K562 (cell line): ENCODE data around the gene TMEM19. TPM values are rescaled to one million over a fixed set of nuclear protein-coding genes. Genes with fewer than 3 reads are reported as not detected.
A peak's percentile ranks its signal among the peaks of the same experiment; 100 is the strongest.

Experiments used
- ARID1B ChIP-seq: fragments of 450-650 bp; IDR thresholded peaks from 2 replicates; pipeline ENCODE4 v1.6.1; 2016; ENCODE audit warnings: antibody characterized with exemption, mild to moderate bottlenecking, inconsistent platforms
- FIP1L1 ChIP-seq: fragments of 200-400 bp; formaldehyde crosslinking; IDR thresholded peaks from 2 replicates; pipeline ENCODE4 v1.6.1; 2018; ENCODE audit warnings: mild to moderate bottlenecking, low read depth, low read length; ENCODE audit not compliant: poor library complexity, severe bottlenecking
- MAFG ChIP-seq: fragments of 450-650 bp; conservative IDR thresholded peaks from 2 replicates; pipeline ENCODE4 v1.6.1; 2016; ENCODE audit warnings: missing genetic modification characterization, missing compliant biosample characterization
- NFE2 ChIP-seq: IDR thresholded peaks from 2 replicates; pipeline ENCODE4 v1.6.1; 2014; ENCODE audit warnings: antibody characterized with exemption, low read depth
- RCOR1 ChIP-seq, 2 experiments: IDR thresholded peaks; 2 replicates each; pipeline ENCODE4 v1.6.1; 2012; ENCODE audit warnings: low read depth in 2 of 2, low read length in 2 of 2, borderline replicate concordance in 1 of 2, improper control_type of control experiment in 1 of 2
- SAP30 ChIP-seq: fragments of 200-600 bp; sonication (generic); IDR thresholded peaks from 2 replicates; pipeline ENCODE4 v1.6.1; 2012; ENCODE audit warnings: borderline replicate concordance, low read depth, mild to moderate bottlenecking, moderate library complexity, low read length, control low read depth, inconsistent platforms; ENCODE audit not compliant: insufficient read depth, poor library complexity, severe bottlenecking
- SMARCE1 ChIP-seq: fragments of 450-650 bp; IDR thresholded peaks from 2 replicates; pipeline ENCODE4 v1.7.1; 2016; ENCODE audit warnings: mild to moderate bottlenecking
- SOX6 ChIP-seq: fragments of 450-650 bp; IDR thresholded peaks from 2 replicates; pipeline ENCODE4 v1.6.1; 2014; ENCODE audit warnings: mild to moderate bottlenecking
- ZBTB17 ChIP-seq: fragments of 450-650 bp; formaldehyde crosslinking; IDR thresholded peaks from 2 replicates; pipeline ENCODE4 v1.4.0; 2020; ENCODE audit warnings: mild to moderate bottlenecking
- ZNF316 ChIP-seq: fragments of 450-650 bp; IDR thresholded peaks from 2 replicates; pipeline ENCODE4 v1.6.1; 2016
- ZNF41 ChIP-seq: fragments of 250-450 bp; sonication (Bioruptor Pico); conservative IDR thresholded peaks from 2 replicates; pipeline ENCODE4 v1.4.0; 2020; ENCODE audit warnings: mild to moderate bottlenecking
- ZNF639 ChIP-seq, 2 experiments: fragments of 200-800 bp in 1 of 2; sonication (Bioruptor generic) in 1 of 2; sonication (generic) in 1 of 2; formaldehyde crosslinking in 1 of 2; IDR thresholded peaks in 1 of 2; conservative IDR thresholded peaks in 1 of 2; 2 replicates each; pipeline versions ENCODE4 v1.5.0 to v1.6.1; 2016 to 2020; ENCODE audit warnings: missing compliant biosample characterization in 1 of 2, missing genetic modification characterization in 1 of 2, missing genetic modification reagents in 1 of 2
- polyA plus RNA-seq, 8 experiments: library from polyadenylated mRNA; depleted of rRNA in 4 of 8; stranded (reverse) in 5 of 8; unstranded in 3 of 8; fragments of >200 nt; fragmentation: Nextera tagmentation in 2 of 8; fragmentation: Illumina TruSeq in 1 of 8; extraction: Ambion mirVana in 2 of 8; extraction: Trizol in 1 of 8; gene quantifications; 2 replicates each; pipeline versions ENCODE4 v1.2.1 to v1.2.3, GENCODE V29; 2011 to 2014; ENCODE audit warnings: inconsistent platforms in 1 of 8, missing spikeins in 1 of 8
- total RNA-seq, 7 experiments: library from RNA; depleted of rRNA in 6 of 7; stranded (reverse); fragments of >200 nt in 6 of 7; fragmentation: Illumina TruSeq in 2 of 7; extraction: Trizol in 2 of 7; gene quantifications; 2 replicates each; pipeline versions ENCODE4 v1.2.1 to v1.2.3, GENCODE V29; 2011 to 2021; ENCODE audit warnings: low replicate concordance in 1 of 7
- TF ChIP-seq, protein P1 (sequence below): fragments of 250-450 bp; sonication (Bioruptor Pico); IDR thresholded peaks from 2 replicates; pipeline ENCODE4 v1.5.0; 2021; ENCODE audit warnings: mild to moderate bottlenecking, moderate library complexity

Gene TMEM19
- total and polyA plus RNA-seq, 9 of the 15 experiments (the other 6 are each of a cell fraction or from before 2014, with no cell fraction given) = 8.2 to 24.2 (median 17.2) TPM

- TF ChIP-seq ZNF639 (CRISPR knock-in tag; conservative IDR thresholded peaks at IDR 0.05 in 1 of 2, IDR thresholded peaks at IDR 0.05 in 1 of 2) (no peak), MAFG (tag) (peak; percentile 77), SOX6 (peak; percentile 89), ZBTB17 (CRISPR knock-in tag) (no peak), ARID1B (peak; percentile 57), FIP1L1 (no peak), ZNF41 (CRISPR knock-in tag) (no peak), SMARCE1 (peak; percentile 50; the same call in 1 of the 2 replicates), RCOR1 (IDR thresholded peaks at IDR 0.05; ENCODE audit: borderline replicate concordance in 1 of 2, low read depth in 2 of 2, low read length in 2 of 2) (0 out of 4 replicates have a peak, but pooled peaks of 1 of the 2 experiments have one; percentile 25), ZNF316 (peak; percentile 89), NFE2 (peak; percentile 89), SAP30 (no peak)
- TF ChIP-seq, protein P1, sequence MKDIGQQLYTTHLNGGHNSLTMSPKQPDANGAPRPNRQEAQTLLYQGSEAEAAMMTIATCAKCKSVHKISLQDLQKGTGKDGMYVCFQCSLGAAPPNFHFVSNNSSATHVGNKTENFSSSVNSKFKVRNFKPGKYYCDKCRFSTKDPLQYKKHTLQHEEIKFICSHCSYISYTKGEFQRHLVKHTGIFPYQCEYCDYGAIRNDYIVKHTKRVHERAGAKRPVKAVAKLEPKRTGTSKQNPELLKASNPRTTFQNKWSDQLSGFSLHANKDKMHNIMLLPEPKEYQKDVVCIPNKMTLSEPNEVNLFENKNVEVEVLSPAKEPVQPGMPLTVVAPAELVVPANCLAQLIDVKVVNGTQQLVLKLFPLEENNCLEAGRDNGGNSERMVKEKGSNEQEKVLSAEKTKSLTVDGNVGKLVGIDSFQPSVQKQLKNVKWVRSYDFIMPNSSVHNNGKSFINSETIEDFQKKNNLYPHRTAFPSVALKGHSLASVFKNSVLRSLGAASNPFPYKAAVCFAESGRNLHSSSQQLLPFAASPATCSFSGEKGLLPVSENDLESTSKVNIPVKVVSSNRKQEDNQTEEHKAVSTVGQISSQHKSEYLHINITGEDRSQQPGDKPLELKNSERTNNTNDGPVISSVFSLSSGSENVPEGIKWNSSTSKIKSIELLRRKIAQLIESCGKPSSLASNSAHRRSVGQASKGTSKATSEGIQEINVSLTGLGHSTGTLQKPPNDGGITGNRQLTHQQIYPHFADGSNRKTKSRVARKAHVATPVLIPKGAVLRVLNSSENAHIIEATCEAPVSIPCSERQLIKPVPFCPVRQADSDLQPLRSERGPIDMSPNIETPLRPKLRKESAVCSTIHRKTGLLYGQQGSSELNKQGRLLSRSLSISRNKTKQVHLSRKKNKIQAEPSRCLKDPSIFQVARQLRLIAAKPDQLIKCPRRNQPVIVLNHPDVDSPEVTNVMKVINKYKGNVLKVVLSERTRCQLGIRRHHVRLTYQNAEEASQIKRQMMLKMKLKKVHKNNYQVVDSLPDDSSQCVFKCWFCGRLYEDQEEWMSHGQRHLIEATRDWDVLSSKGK (CRISPR knock-in tag) = no peak
Observed at GRCh38 chr12:71744522-71745300, 58.8 kb downstream of the TMEM19 start (continued).
